Trophoblast cell (in vitro differentiated cells and primary cell): ENCODE results near the gene SPRED2.

Experiments
- DNase-seq, 2 donors: peaks; one replicate each; pipeline ENCODE4 v3.0.0-alpha.2; 2016
- H2AFZ ChIP-seq: 2 replicates; pipeline ENCODE4 v1.6.1; 2013; ENCODE audit warnings: low read length, moderate library complexity, mild to moderate bottlenecking; ENCODE audit not compliant: insufficient read depth, poor library complexity
- H2AK5ac ChIP-seq: 2 replicates; pipeline ENCODE4 v1.6.1; 2013; ENCODE audit warnings: mild to moderate bottlenecking, low read length
- H2BK120ac ChIP-seq: 2 replicates; pipeline ENCODE4 v1.6.1; 2013; ENCODE audit warnings: low read length, mild to moderate bottlenecking, moderate library complexity; ENCODE audit not compliant: insufficient read depth, poor library complexity
- H2BK12ac ChIP-seq: 2 replicates; pipeline ENCODE4 v1.6.1; 2013; ENCODE audit warnings: mild to moderate bottlenecking, low read length, moderate library complexity
- H2BK5ac ChIP-seq: 2 replicates; pipeline ENCODE4 v1.6.1; 2013; ENCODE audit warnings: low read length, low read depth, moderate library complexity, mild to moderate bottlenecking; ENCODE audit not compliant: poor library complexity
- H3K14ac ChIP-seq: 2 replicates; pipeline ENCODE4 v1.6.1; 2013; ENCODE audit warnings: mild to moderate bottlenecking, low read length
- H3K18ac ChIP-seq: 2 replicates; pipeline ENCODE4 v1.6.1; 2013; ENCODE audit warnings: mild to moderate bottlenecking, low read length
- H3K23ac ChIP-seq: 2 replicates; pipeline ENCODE4 v1.6.1; 2013; ENCODE audit warnings: low read length
- H3K27ac ChIP-seq: 2 replicates; pipeline ENCODE4 v1.5.1; 2013; ENCODE audit warnings: low read depth, mild to moderate bottlenecking, inconsistent platforms, low read length, moderate library complexity
- H3K27me3 ChIP-seq: 2 replicates; pipeline ENCODE4 v1.6.1; 2013; ENCODE audit warnings: inconsistent platforms, mild to moderate bottlenecking, low read length, moderate library complexity; ENCODE audit not compliant: insufficient read depth
- H3K36me3 ChIP-seq, 2 experiments: 1 replicate in 1 of 2; 2 replicates in 1 of 2; pipeline ENCODE4 v1.6.1; 2013; ENCODE audit warnings: low read length in 2 of 2, mild to moderate bottlenecking in 2 of 2, moderate library complexity in 1 of 2; ENCODE audit not compliant: insufficient read depth in 2 of 2, control insufficient read depth in 1 of 2
- H3K4ac ChIP-seq: 2 replicates; pipeline ENCODE4 v1.6.1; 2013; ENCODE audit warnings: low read depth, mild to moderate bottlenecking, low read length, moderate library complexity
- H3K4me1 ChIP-seq, 2 experiments: 1 replicate in 1 of 2; 2 replicates in 1 of 2; pipeline ENCODE4 v1.6.1; 2013; ENCODE audit warnings: low read length in 2 of 2, mild to moderate bottlenecking in 2 of 2, moderate library complexity in 1 of 2; ENCODE audit not compliant: insufficient read depth in 2 of 2, control insufficient read depth in 1 of 2
- H3K4me2 ChIP-seq: 2 replicates; pipeline ENCODE4 v1.6.1; 2013; ENCODE audit warnings: inconsistent platforms, mild to moderate bottlenecking, low read length, moderate library complexity
- H3K4me3 ChIP-seq: 2 replicates; pipeline ENCODE4 v1.5.1; 2013; ENCODE audit warnings: mild to moderate bottlenecking, low read depth, low read length, inconsistent platforms
- H3K79me1 ChIP-seq: one replicate; pipeline ENCODE4 v1.6.1; 2013; ENCODE audit warnings: low read length
- H3K79me2 ChIP-seq: 2 replicates; pipeline ENCODE4 v1.6.1; 2013; ENCODE audit warnings: low read length, mild to moderate bottlenecking; ENCODE audit not compliant: control insufficient read depth, insufficient read depth, poor library complexity
- H3K9ac ChIP-seq: 2 replicates; pipeline ENCODE4 v1.6.1; 2013; ENCODE audit warnings: mild to moderate bottlenecking, low read length
- H3K9me3 ChIP-seq: 2 replicates; pipeline ENCODE4 v1.6.1; 2013; ENCODE audit warnings: low read depth, mild to moderate bottlenecking, control low read depth, inconsistent platforms, low read length; ENCODE audit not compliant: insufficient read depth
- H4K12ac ChIP-seq: 2 replicates; pipeline ENCODE4 v1.6.1; 2013; ENCODE audit warnings: low read depth, mild to moderate bottlenecking, low read length, moderate library complexity
- H4K8ac ChIP-seq: 2 replicates; pipeline ENCODE4 v1.6.1; 2013; ENCODE audit warnings: low read depth, mild to moderate bottlenecking, low read length, moderate library complexity
- H4K91ac ChIP-seq: one replicate; pipeline ENCODE4 v1.6.1; 2013; ENCODE audit warnings: low read depth, mild to moderate bottlenecking, low read length, moderate library complexity
- whole genome bisulfite sequencing: extraction: QIAGEN DNeasy Blood & Tissue Kit; methylation state at CpG from one replicate; pipeline ENCODE4 v1.1.7; 2013; ENCODE audit warnings: missing lambda C conversion rate; ENCODE audit not compliant: insufficient read length, insufficient coverage; ENCODE audit errors: extremely low coverage; 5-methylcytosine and 5-hydroxymethylcytosine counted together

Gene SPRED2

DNA sequence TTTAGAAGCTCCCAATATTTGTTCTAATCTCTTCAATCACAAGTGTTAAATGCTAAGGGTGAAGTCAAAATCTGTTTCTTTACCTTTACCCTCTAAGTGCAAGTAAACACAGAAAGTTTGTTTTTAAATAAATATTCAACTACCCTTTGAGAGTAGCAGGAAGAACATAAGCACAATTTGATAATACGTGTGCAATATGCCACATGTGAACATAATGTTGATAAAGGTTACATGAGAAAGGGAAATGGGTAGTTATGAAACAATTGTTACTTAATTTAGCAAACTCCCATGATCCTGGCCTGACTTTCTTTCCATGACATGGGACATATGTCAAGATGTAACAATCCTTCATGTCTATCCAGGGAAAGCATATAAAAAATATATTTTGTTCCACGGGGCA, 7.1 kb downstream of the SPRED2 start:
- Histone ChIP-seq H4K91ac (no peak overlapping the region), H4K12ac (no peak overlapping the region), H3K4me3 (no peak overlapping the region), H3K27ac (no peak overlapping the region), H2BK12ac (no peak overlapping the region), H3K4me1 (peaks cover 2 to 3% of the 10 kb centered on the region in 2 experiments), H2BK120ac (no peak overlapping the region), H4K8ac (no peak overlapping the region), H3K9me3 (no peaks in the 10 kb centered on the region), H3K14ac (no peak overlapping the region), H3K4ac (no peak overlapping the region), H3K9ac (no peak overlapping the region), H3K23ac (no peak overlapping the region), H3K79me2 (no peaks in the 10 kb centered on the region), H3K4me2 (no peak overlapping the region), H3K36me3 (no peaks in the 10 kb centered on the region), H3K18ac (no peak overlapping the region), H3K79me1 (no peaks in the 10 kb centered on the region), H2BK5ac (no peak overlapping the region), H2AK5ac (no peak overlapping the region), H2AFZ (no peak overlapping the region), H3K27me3 (no peaks in the 10 kb centered on the region)
- WGBS = no CpG with 5 or more reads among the region's 2 CpGs
- no peak for DNase-seq

DNA sequence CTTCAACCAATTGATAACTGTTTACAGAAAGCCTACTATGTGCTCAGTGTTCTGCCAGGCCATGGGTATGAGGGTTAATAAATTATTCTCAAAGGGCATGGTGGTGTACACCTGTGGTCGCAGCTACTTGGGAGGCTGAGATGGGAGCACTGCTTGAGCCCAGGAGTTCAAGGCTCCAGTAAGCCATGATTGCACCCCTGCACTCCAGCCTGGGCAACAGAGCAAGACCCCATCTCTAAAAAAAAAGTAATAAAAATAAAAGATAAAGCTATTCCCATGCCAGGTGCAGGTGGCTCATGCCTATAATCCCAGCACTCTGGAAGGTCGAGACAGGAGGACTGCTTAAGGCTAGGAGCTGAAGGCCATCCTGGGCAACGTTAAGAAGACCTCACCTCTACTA, 8.0 kb downstream of the SPRED2 start:
- no peaks in the 10 kb centered on the region for H3K4me1 ChIP-seq
- H4K12ac ChIP-seq = no peak overlapping the region
- no peak overlapping the region for H2AFZ ChIP-seq
- no peak overlapping the region for H3K27ac ChIP-seq
- no peak overlapping the region for H2BK12ac ChIP-seq
- H3K23ac ChIP-seq = no peak overlapping the region
- H2BK120ac ChIP-seq = no peak overlapping the region
- H3K27me3 ChIP-seq = no peaks in the 10 kb centered on the region
- no peaks in the 10 kb centered on the region for H3K9me3 ChIP-seq
- no peak overlapping the region for H3K4me3 ChIP-seq
- no peak overlapping the region for H4K8ac ChIP-seq
- no peak for DNase-seq
- no peak overlapping the region for H3K4me2 ChIP-seq
- no peaks in the 10 kb centered on the region for H3K36me3 ChIP-seq
- H2BK5ac ChIP-seq = no peak overlapping the region
- WGBS = no CpG with 5 or more reads among the region's 3 CpGs
- no peak overlapping the region for H3K9ac ChIP-seq
- H4K91ac ChIP-seq = no peak overlapping the region
- no peaks in the 10 kb centered on the region for H3K79me1 ChIP-seq
- H3K18ac ChIP-seq = no peak overlapping the region
- no peaks in the 10 kb centered on the region for H3K79me2 ChIP-seq
- H3K14ac ChIP-seq = no peak overlapping the region
- no peak overlapping the region for H3K4ac ChIP-seq
- H2AK5ac ChIP-seq = no peak overlapping the region

DNA sequence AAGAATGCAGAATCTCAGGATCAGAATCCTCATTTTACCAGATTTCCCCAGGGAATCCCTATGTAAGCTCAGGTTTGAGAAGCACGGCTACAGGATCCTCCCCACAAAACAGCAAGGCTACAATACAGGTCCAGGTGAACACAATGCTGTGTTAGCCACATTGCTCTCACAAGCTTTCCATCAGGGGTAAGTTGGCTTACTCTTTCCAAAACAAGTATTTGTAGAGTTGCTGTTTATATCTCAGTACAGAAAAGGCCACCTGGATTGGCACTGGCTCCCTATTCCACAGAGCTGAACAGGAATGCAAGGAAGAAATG, 11.0 kb downstream of the SPRED2 start:
- no peak overlapping the region for H2BK120ac ChIP-seq
- H4K91ac ChIP-seq = no peak overlapping the region
- H3K27me3 ChIP-seq = no peaks in the 10 kb centered on the region
- H3K4me1 ChIP-seq = no peaks in the 10 kb centered on the region
- no peak overlapping the region for H2AK5ac ChIP-seq
- H3K4me3 ChIP-seq = no peak overlapping the region
- H3K14ac ChIP-seq = no peak overlapping the region
- no peak for DNase-seq
- H3K4ac ChIP-seq = no peak overlapping the region
- WGBS = no CpG with 5 or more reads among the region's 1 CpG
- no peak overlapping the region for H3K9ac ChIP-seq
- H2AFZ ChIP-seq = no peak overlapping the region
- H3K79me2 ChIP-seq = no peaks in the 10 kb centered on the region
- H2BK12ac ChIP-seq = no peak overlapping the region
- H2BK5ac ChIP-seq = no peak overlapping the region
- no peak overlapping the region for H3K18ac ChIP-seq
- H3K4me2 ChIP-seq = no peak overlapping the region
- no peaks in the 10 kb centered on the region for H3K79me1 ChIP-seq
- H3K23ac ChIP-seq = no peak overlapping the region
- H3K9me3 ChIP-seq = no peaks in the 10 kb centered on the region
- H4K12ac ChIP-seq = no peak overlapping the region
- no peak overlapping the region for H4K8ac ChIP-seq
- H3K27ac ChIP-seq = no peak overlapping the region
- no peaks in the 10 kb centered on the region for H3K36me3 ChIP-seq

DNA sequence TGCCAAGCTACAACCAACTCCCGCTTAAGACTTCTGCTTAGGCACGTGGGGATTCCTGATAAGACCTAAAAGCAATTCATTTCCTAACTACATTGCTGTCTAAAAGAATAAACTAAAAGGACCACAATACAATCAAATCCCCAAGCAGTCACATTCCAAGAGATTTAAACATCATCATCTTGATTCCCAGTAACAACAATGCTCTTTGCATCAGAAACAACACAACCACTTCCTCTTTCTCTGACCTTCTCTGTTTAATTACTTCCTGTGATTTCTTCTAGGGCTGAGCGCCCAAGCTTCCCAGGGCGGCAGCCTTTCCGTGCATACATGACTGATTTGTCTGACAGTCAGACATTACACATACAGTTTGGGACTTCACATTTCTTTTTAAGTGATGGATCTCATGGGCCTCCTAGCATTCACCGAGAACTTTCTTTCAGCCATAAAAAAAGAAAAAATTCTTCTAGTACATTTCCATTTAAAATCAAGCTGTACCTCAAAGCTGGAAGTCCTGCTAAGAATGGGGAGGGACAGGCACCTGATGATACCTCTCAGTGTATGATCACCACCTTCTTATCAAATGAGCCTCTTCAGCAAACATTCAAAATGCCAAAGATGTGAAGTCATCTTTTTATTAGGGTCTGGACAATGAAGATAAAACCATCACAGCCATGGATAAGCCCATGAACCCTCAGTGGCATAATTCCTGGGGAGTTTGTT, 11.5 kb downstream of the SPRED2 start:
- Histone ChIP-seq H3K27ac (no peak overlapping the region), H2AK5ac (no peak overlapping the region), H3K18ac (no peak overlapping the region), H3K9me3 (no peaks in the 10 kb centered on the region), H3K9ac (no peak overlapping the region), H4K91ac (no peak overlapping the region), H4K8ac (no peak overlapping the region), H3K79me2 (no peaks in the 10 kb centered on the region), H3K4me2 (no peak overlapping the region), H3K27me3 (no peaks in the 10 kb centered on the region), H2AFZ (no peak overlapping the region), H3K23ac (no peak overlapping the region), H3K4me1 (no peaks in the 10 kb centered on the region), H3K36me3 (no peaks in the 10 kb centered on the region), H2BK120ac (no peak overlapping the region), H4K12ac (no peak overlapping the region), H3K4ac (no peak overlapping the region), H2BK5ac (no peak overlapping the region), H2BK12ac (no peak overlapping the region), H3K14ac (no peak overlapping the region), H3K4me3 (no peak overlapping the region), H3K79me1 (no peaks in the 10 kb centered on the region)
- no CpG with 5 or more reads among the region's 6 CpGs for WGBS
- DNase-seq = no peak
